Left forelimb (tissue), 1 donor: ENCODE data around the gene DOCK3.
"Not testable (repeated sequence)": the region's sequence is repeated elsewhere in the genome, so short reads cannot be mapped to it uniquely, and the experiment has no call there.

Experiments used
- DNase-seq: peaks from one replicate; pipeline ENCODE4 v3.0.0-alpha.2; 2018; ENCODE audit warnings: low spot score

Gene DOCK3

GRCh38 chr3:50687127-50687751 is 12.5 kb downstream of the DOCK3 start:
- DNase-seq = no peak

GRCh38 chr3:50687916-50688315 is 13.2 kb downstream of the DOCK3 start:
- no peak for DNase-seq

GRCh38 chr3:50688602-50689001 is 13.9 kb downstream of the DOCK3 start:
- not testable (repeated sequence) for DNase-seq

- DNase-seq = no peak
Measured at GRCh38 chr3:50689558-50689957, 14.8 kb downstream of the DOCK3 start.

DNA sequence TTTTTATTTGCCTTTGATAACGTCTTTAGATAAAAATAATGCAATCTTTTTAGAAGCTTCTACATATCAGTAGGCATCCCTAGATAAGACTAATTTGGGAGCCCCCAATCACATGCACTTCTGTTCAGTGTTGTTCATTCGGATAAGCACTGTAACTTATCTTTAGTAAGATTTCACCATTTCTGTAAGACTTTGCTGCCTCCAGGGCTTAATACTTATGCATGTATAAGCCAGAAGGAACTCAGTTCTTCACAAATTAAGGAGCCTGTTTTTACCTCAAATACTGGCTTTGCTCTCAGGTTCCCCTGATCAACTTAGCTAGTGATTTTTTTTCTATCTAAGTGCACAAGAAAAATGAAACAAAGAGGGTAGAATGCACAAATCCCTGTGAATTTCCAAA is 20.3 kb downstream of the DOCK3 start:
- DNase-seq = no peak

DNA sequence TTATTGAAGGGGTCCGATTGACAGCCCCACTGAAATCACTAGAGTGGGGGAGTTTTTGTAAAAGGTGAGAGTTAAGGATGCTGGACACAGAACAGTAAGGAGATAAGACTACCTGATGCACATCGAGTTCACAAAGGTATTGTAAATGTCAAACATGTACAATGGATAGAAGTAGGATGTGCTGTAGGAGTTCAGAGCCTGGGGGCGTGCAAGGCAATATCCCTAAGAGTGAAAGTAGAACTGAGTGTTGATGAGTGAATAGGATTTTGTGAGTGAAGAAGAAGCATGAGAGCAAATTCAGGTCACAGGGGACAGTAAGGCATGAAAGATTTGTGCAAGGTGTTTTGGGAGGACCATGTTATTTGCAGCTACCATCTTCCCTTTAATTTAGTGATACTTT is 21.5 kb downstream of the DOCK3 start:
- DNase-seq = no peak

GRCh38 chr3:50698269-50698668 is 23.5 kb downstream of the DOCK3 start:
- no peak for DNase-seq

DNA sequence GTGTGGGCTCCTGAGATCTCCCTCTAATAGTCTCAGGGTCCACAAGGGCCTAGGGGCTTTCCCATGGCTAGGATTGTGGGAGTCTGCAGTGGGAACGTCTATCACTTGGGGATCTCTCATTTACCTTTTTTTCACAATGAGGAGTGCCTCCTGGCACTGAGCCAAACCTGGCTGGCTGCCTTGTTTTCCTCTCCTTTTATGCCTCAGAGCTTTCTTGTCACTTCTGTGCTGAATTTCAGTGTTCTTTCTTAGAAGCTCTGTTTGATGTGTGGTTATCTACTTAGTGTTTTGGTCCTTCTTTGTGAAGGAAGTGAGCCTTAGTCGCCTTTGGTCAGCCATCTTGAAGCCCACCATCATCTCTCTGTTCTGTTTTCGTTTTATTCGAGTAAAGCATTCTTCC is 33.9 kb downstream of the DOCK3 start:
- no peak for DNase-seq

DNA sequence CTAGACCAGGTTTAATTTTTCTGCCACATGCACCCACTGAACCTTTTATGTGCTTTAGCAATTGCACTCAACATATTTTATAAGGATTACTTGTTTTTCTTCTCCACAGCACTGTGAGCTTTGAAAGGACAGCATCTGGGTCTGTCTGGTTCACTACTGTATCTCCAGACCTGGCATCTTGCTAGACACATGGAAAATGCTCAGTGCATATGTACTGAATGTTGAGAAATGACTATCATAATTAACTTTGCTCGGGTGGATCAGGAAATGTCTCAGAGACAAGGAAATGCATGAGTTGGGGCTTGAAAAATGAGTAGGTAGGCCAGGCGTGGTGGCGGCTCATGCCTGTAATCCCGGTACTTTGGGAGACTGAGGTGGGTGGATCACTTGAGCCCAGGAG is 40.2 kb downstream of the DOCK3 start:
- no peak for DNase-seq

- no peak for DNase-seq
Measured at GRCh38 chr3:50724831-50725230, 50.1 kb downstream of the DOCK3 start.

GRCh38 chr3:50734985-50735384 is 60.3 kb downstream of the DOCK3 start:
- DNase-seq = no peak

DNA sequence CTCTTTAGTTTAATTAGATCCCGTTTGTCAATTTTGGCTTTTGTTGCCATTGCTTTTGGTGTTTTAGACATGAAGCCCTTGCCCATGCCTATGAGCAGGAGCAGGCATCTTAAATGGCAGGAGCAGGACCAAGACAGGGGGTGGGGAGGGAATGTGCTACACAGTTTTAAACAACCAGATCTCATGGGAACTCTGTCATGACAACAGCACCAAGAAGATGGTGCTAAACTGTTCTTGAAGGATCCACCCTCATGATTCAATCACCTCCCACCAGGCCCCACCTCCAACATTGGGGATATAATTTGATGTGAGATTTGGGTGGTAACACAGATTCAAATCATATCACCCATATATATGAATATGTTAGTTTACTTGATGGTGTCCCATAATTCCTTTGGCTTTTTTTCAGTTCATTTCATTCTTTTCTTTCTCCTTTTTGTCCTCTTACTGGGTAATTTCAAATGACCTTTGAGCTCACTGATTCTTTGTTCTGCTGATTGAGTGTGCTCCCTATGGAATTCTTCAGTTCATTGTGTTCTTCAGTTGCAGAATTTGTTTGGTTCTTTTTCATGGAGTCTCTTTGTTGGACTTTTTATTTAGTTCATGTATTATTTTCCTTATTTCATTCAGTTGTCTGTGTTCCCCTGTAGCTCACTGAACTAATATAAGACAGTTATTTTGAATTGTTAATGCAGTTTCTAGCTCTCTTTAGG is 62.6 kb downstream of the DOCK3 start:
- no peak for DNase-seq

DNA sequence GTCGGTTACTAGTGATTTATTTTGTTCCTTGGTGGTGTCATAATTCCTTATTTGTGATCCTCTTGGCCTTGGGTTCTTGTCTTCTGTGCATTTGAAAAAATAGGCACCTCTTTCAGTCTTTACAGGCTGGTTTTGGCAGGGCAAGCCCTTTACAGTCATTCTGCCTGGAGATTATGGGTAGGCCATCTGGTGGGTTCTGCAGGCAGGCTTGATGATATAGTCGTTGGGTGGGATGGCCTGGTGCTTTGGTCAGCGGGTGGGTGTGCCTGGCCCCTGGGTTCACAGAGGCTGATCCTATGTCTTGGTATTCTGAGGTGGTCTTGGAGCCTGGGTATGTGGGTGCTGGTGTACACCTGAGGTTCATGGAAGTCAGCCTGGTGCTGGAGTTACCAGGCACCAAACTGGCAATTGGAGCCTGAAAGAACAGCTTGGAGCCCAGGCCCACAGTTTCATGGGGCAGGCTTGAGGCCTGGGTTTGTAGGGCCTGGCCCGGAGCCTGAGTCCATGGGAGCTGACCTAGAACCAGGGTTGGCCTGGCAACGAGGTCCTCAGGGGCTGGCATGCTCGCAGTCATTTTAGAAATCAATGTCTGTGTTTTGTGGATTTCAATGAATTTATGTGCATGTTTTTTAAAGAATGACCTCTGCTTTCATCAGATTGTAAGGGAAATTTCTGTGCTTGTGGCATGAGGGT is 63.3 kb downstream of the DOCK3 start:
- no peak for DNase-seq

GRCh38 chr3:50743643-50744042 is 68.9 kb downstream of the DOCK3 start:
- no peak for DNase-seq

GRCh38 chr3:50749822-50750221 is 75.1 kb downstream of the DOCK3 start:
- DNase-seq = no peak

DNA sequence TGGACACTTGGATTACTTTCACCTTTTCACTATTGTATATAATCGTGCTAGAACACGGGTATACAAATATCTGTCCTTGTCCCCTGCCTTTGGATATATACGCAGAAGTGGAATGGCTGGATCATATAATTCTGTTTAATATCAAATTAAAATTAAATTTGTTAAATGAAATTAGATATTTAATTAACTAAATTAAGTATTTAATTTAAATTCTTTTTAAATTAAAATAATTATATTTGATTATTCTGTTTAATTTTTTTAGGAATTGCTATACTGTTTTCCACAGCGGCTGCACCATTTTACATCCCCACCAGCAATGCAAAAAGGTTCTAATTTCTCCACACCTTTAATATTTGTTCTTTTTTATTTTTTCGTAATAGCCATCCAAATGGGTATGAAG is 84.3 kb downstream of the DOCK3 start:
- DNase-seq = no peak

DNA sequence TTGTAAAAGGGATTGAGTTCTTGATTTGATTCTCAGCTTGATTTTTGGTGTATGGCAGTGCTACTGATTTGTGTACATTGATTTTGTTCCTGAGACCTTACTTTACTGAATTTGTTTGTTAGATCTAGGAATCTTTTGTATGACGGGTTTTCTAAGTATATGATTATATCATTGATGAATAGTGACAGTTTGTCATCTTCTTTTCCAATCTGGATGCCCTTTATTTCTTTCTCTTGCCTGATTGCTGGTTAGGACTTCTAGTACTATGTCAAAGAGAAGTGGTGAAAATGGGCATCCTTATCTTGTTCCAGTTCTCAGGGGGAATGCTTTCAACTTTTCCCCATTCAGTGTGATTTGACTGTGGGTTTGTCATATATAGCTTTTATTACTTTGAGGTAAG is 103.0 kb downstream of the DOCK3 start:
- DNase-seq = no peak

DNA sequence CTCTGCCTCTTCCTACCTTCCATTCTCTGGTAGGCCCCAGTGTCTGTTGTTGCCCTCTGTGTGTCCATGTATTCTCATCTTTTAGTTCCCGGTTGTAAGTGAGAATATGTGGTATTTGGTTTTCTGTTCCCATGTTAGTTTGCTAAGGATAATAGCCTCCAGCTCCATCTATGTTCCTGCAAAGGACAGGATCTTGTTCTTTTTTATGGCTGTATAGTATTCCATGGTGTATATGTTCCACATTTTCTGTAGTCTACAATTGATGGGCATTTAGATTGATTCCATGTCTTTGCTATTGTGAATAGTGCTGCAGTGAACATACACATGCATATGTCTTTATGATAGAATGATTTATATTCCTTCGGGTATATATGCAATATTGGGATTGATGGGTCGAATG is 107.0 kb downstream of the DOCK3 start:
- DNase-seq = not testable (repeated sequence)

DNA sequence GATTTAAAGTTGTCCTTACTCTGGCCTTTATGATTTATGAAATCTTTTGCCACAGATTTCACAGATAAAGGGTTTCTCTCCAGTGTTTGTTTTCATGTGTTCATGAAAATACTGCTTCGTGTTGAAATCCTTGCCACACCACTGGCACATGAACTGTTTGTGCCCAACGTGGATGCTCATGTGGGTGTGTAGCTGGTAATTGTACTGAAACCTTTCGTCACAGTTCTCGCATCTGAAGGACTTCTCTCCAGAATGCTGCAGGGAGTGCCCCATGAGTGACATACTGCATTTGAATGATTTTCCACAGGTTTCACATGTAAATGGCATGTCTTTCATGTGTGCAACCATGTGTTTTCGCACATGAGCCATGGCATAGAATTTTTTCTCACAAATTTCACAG is 111.9 kb downstream of the DOCK3 start:
- DNase-seq = no peak

DNA sequence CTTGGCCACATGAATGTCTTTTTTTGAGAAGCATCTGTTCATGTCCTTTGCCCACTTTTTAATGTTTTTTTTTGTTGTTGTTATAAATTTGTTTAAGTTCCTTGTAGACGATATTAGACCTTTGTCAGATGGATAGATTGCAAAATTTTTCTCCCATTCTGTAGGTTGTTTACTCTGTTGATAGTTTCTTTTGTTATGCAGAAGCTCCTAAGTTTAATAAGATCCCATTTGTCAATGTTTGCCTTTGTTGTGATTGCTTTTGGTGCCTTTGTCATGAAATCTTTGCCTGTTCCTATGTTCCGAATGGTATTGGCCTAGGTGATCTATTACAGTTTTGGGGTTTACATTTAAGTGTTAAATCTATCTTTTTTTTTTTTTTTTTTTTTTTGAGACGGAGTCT is 116.2 kb downstream of the DOCK3 start:
- not testable (repeated sequence) for DNase-seq

DNA sequence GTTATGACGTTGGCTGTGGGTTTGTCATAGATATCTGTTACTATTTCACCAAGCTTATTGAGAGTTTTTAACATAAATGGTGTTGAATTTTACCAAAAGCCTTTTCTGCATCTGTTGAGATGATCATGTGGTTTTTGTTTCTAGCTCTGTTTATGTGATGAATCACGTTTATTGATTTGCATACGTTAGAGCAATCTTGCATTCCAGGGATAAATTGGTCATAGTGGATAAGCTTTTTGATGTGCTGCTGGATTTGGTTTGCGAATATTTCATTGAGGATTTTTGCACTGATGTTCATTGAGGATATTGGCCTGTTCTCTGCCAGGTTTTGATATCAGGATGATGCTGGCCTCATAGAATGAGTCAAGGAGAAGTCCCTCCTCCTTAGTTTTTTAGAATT is 117.8 kb downstream of the DOCK3 start:
- no peak for DNase-seq

DNA sequence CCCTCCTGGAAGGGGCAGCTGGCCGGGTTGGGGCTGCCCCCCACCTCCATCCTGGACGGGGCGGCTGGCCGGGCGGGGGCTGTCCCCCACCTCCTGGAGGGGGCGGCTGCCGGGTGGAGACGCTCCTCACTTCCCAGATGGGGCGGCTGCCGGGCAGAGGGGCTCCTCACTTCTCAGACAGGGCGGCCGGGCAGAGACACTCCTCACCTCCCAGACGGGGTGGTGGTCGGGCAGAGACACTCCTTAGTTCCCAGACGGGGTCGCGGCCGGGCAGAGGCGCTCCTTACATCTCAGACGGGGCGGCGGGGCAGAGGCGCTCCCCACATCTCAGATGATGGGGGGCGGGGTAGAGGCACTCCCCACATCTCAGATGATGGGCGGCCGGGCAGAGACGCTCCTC is 129.1 kb downstream of the DOCK3 start:
- not testable (repeated sequence) for DNase-seq

DNA sequence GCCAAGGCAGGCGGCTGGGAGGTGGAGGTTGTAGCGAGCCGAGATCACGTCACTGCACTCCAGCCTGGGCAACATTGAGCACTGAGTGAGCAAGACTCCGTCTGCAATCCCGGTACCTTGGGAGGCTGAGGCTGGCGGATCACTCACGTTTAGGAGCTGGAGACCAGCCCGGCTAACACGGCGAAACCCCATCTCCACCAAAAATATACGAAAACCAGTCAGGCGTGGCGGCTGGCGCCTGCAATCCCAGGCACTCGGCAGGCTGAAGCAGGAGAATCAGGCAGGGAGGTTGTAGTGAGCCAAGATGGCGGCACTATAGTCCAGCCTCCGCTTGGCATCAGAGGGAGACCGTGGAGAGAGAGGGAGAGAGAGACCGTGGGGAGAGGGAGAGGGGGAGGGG is 129.6 kb downstream of the DOCK3 start:
- not testable (repeated sequence) for DNase-seq
